ENCODE results near the gene SDK2.

DNA sequence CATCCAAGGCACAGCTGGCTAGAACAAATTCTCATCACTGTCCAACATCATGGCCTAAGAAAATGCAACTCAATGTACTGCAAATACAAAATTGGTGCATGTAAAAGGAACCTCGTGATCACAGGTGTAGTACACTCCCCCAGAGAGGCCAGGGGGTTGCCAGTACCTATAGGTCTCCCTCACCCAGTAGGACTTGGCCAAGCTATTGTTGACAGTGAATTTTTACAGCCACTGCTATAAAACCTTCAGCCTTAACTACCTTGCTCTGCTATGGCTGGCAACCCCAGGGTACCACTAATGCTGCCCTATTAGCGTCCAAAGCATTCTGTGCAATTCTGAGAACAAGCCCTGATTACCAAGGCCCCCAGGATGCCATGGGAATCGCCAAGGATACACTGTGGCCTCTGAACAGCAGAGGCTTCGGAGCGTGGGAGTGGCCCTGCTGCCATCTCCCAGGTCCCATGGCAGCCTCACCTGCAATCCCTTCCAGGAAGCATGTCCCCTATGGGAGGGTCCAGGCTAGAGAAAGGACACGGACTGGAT, 67.6 kb downstream of the SDK2 start:
- TF ChIP-seq TEAD1 (CRISPR knock-in tag; IDR thresholded peaks at IDR 0.05) (no peak), MYC (IDR thresholded peaks at IDR 0.05; ENCODE audit: low read depth, low read length) (no peak), MYC (CRISPR knock-in tag; IDR thresholded peaks at IDR 0.05; ENCODE audit: borderline replicate concordance, low read depth) (no peak)
- TF ChIP-seq, protein P1, sequence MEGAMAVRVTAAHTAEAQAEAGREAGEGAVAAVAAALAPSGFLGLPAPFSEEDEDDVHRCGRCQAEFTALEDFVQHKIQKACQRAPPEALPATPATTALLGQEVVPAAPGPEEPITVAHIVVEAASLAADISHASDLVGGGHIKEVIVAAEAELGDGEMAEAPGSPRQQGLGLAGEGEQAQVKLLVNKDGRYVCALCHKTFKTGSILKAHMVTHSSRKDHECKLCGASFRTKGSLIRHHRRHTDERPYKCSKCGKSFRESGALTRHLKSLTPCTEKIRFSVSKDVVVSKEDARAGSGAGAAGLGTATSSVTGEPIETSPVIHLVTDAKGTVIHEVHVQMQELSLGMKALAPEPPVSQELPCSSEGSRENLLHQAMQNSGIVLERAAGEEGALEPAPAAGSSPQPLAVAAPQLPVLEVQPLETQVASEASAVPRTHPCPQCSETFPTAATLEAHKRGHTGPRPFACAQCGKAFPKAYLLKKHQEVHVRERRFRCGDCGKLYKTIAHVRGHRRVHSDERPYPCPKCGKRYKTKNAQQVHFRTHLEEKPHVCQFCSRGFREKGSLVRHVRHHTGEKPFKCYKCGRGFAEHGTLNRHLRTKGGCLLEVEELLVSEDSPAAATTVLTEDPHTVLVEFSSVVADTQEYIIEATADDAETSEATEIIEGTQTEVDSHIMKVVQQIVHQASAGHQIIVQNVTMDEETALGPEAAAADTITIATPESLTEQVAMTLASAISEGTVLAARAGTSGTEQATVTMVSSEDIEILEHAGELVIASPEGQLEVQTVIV (CRISPR knock-in tag; IDR thresholded peaks at IDR 0.05; ENCODE audit: borderline replicate concordance) = no peak
- TF ChIP-seq, protein P2, sequence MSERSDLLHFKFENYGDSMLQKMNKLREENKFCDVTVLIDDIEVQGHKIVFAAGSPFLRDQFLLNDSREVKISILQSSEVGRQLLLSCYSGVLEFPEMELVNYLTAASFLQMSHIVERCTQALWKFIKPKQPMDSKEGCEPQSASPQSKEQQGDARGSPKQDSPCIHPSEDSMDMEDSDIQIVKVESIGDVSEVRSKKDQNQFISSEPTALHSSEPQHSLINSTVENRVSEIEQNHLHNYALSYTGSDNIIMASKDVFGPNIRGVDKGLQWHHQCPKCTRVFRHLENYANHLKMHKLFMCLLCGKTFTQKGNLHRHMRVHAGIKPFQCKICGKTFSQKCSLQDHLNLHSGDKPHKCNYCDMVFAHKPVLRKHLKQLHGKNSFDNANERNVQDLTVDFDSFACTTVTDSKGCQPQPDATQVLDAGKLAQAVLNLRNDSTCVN (CRISPR knock-in tag; IDR thresholded peaks at IDR 0.05) = no peak
- TF ChIP-seq, protein P3, sequence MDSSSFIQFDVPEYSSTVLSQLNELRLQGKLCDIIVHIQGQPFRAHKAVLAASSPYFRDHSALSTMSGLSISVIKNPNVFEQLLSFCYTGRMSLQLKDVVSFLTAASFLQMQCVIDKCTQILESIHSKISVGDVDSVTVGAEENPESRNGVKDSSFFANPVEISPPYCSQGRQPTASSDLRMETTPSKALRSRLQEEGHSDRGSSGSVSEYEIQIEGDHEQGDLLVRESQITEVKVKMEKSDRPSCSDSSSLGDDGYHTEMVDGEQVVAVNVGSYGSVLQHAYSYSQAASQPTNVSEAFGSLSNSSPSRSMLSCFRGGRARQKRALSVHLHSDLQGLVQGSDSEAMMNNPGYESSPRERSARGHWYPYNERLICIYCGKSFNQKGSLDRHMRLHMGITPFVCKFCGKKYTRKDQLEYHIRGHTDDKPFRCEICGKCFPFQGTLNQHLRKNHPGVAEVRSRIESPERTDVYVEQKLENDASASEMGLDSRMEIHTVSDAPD (CRISPR knock-in tag; IDR thresholded peaks at IDR 0.05) = no peak

Data from K562 (cell line).